ENCODE measurements around the gene FHOD3. TPM values are rescaled to one million over a fixed set of nuclear protein-coding genes. Genes with fewer than 3 reads are reported as not detected.

FHOD3 gene
- polyA plus RNA-seq, 5 donors: 1.5 to 2.5 (median 2.1) TPM

DNA sequence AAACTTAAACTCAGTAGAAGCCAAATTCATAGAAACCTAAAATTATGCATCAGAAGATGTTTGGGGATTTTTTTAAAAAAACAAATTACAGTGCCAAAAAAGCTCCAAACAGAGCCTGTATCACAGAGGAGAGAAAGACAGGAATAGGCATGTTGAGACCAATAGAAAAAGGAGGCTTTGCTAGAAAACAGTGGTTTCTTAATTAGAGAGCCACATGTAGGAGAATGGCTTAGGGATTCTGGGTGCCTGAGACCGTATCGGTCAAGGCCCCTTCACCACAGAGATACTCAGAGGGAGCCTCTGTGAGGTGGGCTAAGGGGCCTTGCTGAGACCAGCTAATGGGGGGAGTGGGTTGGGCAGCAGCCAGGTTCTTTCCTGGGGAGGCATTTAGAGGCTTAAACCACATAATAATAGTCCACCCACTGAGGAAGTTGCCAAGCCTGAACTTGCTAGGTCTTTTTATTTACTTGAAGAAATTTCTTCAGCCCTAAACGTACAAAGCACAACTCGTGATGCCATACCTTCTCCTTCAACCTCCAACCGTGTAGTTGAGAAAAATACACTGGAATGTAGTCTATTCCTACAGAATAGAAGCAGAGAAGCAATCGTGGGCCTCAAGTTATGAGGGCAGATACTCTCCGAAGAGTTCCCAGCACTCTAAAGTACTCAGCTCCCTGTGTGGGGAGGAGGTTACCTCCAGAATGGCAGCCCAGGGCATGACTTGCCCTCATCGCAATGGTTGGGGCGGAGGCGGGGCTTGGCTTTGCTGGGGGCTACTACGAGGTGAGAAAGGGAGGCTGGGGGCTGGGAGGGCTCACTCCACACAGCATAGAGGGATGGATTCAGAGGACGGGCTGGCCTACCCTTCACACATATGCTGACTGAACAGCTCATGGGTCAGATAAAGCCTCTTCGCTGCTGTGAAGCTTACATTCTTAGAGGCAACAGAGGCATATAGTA lies 293.4 kb downstream of the FHOD3 start:
- DNase-seq: no peak

DNA sequence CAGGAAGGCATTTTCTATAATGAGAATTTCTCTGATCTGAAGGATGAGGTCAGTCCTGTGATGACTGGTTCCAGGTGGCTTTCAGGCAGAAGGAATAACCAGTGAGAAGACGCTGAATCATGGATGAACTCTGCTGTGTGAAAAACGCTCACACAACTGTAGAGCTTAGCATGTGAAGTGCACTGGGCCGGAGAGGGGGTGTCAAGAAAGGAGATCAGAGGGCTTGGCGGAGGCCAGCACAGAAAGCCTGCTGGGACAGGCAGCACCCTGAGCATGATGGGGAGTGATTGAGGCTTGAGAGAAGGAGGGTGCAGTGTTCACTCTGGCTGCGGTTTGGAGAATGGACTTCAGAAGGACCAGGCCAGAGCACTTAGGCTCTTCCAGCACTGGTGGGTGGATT lies 294.8 kb downstream of the FHOD3 start:
- DNase-seq: no peak

DNA sequence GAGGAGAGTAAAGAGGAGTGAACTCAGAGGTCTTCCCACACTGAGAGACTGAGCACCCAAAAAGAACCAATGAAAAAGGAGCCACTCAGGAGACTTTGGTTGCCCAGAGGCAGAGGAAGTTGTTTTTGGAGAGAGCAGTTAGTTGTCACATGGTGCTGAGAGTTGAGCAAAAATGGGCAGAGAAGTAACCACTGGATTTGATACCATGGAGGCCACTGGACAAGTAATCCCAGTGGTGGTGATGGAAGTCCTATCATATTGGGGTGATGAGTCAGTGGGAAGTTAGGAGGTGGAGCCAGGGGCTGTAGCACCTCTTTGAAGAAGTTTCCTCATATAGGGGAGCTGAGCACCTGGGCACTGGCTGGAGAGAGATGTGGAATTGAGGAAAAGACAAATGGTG lies 295.5 kb downstream of the FHOD3 start:
- DNase-seq: no peak

DNA sequence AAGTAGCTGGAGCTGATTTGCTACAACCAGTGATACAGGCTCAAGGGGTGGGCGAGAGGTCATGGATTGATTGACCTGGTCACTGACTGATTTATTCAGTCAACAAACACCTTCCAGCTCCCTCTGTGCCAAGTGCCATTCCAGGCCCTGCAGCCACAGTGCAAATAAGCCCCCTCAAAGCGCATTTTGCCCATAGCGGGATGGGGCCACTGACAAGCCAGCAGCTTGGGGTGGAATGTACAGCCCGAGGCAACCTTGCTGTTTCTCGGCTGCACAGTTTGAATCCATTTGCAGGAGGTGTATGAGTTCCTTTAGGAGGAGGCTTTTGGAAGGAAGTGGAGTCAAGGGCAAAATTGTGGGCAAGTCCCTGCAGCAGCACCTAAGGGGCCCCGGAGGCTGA lies 296.1 kb downstream of the FHOD3 start:
- DNase-seq: no peak

DNA sequence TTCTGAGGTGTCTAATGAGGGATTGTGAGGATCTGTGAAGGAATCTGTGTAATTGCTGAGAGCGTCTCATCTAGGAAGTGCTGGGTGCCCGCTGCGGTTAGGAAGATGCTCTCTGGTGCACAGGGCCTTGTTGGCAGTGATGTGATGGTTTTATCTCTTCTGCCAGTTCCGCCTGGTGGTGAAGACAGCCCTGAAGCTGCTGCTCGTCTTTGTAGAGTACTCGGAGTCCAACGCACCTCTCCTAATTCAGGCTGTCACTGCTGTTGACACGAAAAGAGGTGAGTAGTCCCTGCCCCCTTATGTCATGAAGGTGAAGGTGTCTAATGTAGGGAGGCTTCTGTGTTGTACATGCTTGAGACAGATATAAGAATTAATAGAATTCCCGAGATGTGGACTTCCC lies 297.1 kb downstream of the FHOD3 start:
- DNase-seq: no peak

- no peak for DNase-seq
Observed at GRCh38 chr18:36595046-36595817, 297.7 kb downstream of the FHOD3 start.

DNA sequence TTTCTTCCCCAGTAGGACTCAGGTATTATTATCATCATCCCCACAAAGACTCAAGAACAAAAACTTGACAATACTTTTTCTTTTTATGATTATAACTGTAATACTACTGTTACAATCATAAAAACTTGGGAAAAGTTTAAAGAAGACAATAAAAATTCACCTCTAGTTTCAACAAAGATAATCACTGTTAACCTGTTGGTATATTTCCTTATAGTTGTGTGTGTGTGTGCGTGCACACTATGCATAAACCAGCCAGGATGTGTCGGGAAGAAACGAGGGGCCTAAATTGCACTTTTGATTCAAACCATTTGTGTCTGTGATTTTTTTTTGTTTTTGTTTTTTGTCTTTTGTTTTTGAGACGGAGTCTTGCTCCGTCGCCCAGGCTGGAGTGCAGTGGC lies 298.3 kb downstream of the FHOD3 start:
- DNase-seq: no peak

- peak in 1 of 2 donors; percentile 21 for DNase-seq
Observed at GRCh38 chr18:36597636-36598035, 300.1 kb downstream of the FHOD3 start.

DNA sequence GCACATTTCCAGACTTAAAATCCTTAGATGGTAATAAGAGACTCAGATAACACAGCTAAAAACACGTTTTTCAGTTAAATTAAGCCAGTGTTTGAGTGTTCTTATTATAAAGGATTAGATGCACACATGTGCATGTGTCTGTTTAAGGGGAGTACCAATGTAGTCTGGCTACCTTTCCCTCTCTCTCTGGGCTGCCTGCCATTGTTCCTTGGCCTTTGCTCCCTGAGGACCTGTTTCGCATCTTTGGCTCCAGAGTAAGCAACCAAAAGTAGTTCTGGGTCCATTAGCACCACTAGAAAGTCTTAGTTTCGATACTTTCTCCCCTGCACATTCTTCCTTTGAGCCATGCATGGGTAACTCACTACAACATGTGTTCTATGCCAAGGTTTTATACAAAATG lies 303.0 kb downstream of the FHOD3 start:
- no peak for DNase-seq

- no peak for DNase-seq
Observed at GRCh38 chr18:36601316-36601715, 303.8 kb downstream of the FHOD3 start.

- DNase-seq: no peak
Observed at GRCh38 chr18:36602071-36602470, 304.6 kb downstream of the FHOD3 start.

- DNase-seq: no peak
Observed at GRCh38 chr18:36602620-36603019, 305.1 kb downstream of the FHOD3 start.

GRCh38 chr18:36608107-36608506 lies 310.6 kb downstream of the FHOD3 start:
- DNase-seq: no peak

- no peak for DNase-seq
Observed at GRCh38 chr18:36610258-36610657, 312.7 kb downstream of the FHOD3 start.

- DNase-seq: no peak
Observed at GRCh38 chr18:36610661-36611060, 313.1 kb downstream of the FHOD3 start.

DNA sequence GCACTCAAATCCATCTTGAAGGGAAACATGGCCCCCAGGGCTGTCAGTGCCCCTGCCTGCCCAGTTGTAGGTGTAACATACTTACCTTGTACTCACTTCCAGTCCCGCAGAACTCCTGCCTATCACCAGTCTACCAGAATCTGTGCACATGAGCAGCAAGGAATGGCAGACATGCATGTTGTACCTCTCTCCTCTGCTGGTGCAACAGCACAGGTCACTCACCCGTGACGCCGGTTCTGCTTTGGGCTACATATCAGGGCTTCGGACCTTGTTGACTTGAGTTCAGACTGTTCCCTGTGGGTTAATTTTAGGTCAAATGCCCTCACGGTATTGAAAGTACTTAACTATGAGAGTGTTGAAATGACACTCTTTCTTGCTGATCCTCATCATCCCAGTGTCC lies 315.6 kb downstream of the FHOD3 start:
- DNase-seq: no peak

GRCh38 chr18:36613810-36614209 lies 316.3 kb downstream of the FHOD3 start:
- no peak for DNase-seq

DNA sequence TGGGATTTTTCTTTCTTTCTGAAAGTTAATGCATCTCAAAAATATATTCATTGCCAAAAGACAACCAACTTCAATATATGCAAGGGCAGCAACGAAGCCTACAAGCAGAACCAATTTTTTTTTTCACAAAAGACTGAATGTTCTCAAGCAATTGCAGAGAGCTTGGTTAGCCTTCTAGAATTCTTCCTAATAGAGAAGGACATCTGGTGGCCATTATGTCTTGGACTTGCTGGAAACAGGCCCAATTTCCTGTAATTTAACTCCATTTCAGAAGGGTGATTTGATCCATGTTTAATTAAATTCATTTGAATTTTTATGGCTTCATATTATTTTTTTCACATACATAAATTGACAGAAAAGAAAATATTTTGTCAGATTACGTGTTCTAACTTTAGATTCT lies 323.3 kb downstream of the FHOD3 start:
- DNase-seq: no peak

- no peak for DNase-seq
Observed at GRCh38 chr18:36622610-36623009, 325.1 kb downstream of the FHOD3 start.

DNA sequence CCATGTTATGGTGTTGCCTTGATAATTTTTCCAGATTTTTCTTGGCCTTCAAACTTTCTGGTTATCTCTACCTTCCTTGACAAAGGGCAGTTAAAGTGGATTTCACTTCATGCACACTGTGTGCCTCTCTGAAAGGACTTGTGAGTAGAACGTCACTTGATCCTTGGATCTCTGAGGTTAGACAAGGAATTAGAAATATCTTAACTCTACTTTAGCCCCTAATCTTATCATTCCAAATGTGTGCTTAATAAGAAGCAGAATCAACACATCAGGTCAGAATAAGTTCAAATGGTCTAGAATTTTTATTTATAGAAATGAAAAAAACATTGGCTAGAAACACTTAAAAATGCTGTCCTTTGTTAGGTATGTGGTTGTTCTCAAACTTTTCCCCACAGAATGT lies 325.6 kb downstream of the FHOD3 start:
- no peak for DNase-seq

DNA sequence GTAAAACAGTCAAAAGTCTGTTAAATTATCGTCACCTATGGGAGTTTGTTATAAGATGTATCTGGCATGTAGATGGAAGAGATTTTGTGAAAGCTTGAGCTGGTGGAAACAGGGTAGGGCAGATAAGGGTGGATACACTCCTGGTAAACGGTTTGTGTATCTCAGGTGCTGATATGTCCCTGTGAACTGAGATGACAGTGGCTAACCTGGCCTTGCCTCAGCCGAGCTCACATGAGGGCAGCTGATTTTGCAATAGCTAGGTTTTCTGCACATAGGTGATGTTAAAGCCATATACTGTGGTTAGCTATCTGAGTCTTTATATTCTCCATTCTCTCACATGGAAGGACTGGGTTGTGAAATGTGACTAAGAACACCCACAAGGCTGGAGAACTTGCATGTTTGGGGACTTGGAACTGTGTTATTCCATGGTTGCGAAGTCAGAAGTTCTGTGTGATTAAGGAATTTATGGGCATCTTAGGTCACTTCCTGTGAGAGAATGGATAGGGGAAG lies 326.2 kb downstream of the FHOD3 start:
- DNase-seq: no peak

GRCh38 chr18:36624451-36625167 lies 327.1 kb downstream of the FHOD3 start:
- DNase-seq: no peak
